Fibroblast of pulmonary artery (primary cell): ENCODE results near the gene ETDB.
"Not testable (repeated sequence)": the region's sequence is repeated elsewhere in the genome, so short reads cannot be mapped to it uniquely, and the experiment has no call there.

Source experiments
- DNase-seq: peaks from one replicate; pipeline ENCODE4 v3.0.0-alpha.2; 2010; ENCODE audit warnings: low read depth
- H3K4me3 ChIP-seq: replicated peaks from 2 replicates; pipeline ENCODE4 v1.5.1; 2011; ENCODE audit warnings: low read depth, mild to moderate bottlenecking, control low read depth, low read length, moderate library complexity
- TF ChIP-seq, protein P1 (sequence below): IDR thresholded peaks from 2 replicates; pipeline ENCODE4 v1.5.1; 2011; ENCODE audit warnings: mild to moderate bottlenecking, control low read depth, low read length, inconsistent platforms; ENCODE audit errors: missing control alignments

ETDB gene

DNA sequence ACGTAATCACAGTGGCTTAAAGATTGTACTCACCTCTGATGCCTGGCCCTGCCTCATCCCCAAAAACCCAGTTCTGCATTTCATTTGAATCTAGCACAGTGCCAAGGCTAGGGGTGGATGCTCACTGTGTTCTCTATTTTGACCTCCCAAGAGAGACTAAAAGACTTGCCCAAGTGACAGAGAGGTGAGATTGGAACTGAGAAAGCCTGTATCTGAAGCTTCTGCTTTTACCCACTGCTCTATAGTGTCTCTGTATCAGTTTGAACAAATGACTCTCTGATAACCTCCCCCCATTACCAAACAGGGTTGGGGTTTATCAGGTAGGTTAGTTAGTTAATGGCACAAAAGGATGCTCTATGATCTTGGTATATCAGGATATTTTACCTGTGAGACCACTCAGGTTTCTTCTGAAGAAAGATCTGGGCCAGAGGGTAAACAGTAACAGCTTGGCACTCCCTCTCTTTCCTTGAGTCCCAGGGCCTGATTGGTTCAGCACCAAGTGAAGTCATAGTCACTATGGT is at the start of gene ETDB:
TSS of gene ETDB (minus strand) at position 471 of the 521 bp plus-strand sequence. CDS start 1,265 bp downstream, outside the sequence.
- not testable (repeated sequence) for H3K4me3 ChIP-seq, DNase-seq

DNA sequence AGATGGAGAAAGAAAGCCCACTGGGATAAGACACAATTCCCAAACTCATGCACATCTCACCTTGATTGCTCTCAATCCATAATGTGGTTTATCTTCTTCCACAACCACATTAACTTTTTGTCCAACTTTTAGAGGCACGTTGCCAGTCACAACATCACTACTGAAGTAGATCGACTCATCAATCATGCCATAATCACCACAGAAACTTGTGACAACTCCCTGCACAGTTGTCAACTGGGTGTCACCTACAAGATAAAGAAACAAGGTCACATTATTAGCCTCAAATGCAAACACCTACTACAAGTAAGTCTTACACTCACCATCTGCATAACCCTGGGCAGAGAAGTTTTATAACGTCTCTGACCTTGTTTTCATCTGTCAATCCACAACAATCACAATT is 49.2 kb upstream of the ETDB start:
- not testable (repeated sequence) for H3K4me3 ChIP-seq, DNase-seq

DNA sequence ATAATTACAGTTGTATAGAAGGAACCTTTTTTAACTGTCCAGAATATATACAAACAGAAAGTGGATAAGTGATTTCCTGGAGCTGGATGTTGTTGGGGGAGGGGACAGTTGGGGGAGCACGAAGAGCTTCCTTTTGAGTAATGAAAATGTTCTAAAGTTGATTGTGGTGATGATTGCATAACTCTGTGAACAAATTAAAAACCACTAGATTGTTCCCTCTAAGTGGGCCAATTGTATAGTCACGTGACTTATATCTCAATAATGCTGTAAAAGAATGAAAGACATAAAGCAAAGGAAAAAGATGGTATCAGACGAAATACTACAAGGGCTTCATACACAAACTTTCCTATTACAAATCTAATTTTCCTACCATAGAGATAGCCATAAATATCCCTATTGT is 48.2 kb upstream of the ETDB start:
- no peak overlapping the region for H3K4me3 ChIP-seq
- TF ChIP-seq, protein P1, sequence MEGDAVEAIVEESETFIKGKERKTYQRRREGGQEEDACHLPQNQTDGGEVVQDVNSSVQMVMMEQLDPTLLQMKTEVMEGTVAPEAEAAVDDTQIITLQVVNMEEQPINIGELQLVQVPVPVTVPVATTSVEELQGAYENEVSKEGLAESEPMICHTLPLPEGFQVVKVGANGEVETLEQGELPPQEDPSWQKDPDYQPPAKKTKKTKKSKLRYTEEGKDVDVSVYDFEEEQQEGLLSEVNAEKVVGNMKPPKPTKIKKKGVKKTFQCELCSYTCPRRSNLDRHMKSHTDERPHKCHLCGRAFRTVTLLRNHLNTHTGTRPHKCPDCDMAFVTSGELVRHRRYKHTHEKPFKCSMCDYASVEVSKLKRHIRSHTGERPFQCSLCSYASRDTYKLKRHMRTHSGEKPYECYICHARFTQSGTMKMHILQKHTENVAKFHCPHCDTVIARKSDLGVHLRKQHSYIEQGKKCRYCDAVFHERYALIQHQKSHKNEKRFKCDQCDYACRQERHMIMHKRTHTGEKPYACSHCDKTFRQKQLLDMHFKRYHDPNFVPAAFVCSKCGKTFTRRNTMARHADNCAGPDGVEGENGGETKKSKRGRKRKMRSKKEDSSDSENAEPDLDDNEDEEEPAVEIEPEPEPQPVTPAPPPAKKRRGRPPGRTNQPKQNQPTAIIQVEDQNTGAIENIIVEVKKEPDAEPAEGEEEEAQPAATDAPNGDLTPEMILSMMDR, result no peak

DNA sequence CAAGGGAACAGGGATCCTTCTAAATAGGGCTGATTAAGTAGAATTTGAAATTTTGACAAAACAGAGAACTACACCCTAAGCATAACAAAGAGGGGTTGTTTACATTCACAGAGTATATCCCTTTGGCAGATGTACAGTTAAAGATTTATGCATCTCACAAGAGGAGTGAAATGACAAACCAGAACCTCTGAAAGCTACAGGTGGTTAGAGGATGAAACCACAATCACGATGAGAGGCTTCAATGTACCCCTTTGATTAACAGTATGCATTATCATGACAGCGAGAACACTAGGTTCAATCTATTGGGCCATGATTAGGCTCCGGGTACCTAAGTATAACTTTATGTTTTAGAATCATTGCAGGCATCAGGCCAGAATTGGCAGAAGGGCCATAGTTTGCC is 34.4 kb upstream of the ETDB start:
- DNase-seq, H3K4me3 ChIP-seq: not testable (repeated sequence)

More for the DNA sequence above, 48.2 kb upstream of the ETDB start:
- DNase-seq, result no peak

DNA sequence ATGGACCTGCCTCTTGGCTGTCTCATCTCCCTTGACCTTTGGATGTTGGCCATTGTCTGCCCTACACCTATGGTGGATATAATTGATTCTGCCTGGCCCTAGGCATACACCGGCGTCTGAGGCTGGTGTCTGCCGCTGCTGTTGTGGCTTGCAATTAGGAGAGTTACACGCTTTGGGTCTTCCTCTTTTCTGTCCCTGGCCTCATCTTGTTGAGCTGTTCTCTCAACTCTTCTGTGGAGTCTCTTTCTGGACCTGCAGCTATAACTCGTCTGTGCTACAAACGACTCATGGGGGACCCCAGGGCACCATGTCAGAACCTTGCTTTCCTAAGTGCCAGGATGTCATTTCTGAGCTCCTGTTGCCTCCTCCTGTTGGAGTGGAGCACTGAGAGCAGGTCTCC is 5.8 kb upstream of the ETDB start:
- not testable (repeated sequence) for DNase-seq, H3K4me3 ChIP-seq

DNA sequence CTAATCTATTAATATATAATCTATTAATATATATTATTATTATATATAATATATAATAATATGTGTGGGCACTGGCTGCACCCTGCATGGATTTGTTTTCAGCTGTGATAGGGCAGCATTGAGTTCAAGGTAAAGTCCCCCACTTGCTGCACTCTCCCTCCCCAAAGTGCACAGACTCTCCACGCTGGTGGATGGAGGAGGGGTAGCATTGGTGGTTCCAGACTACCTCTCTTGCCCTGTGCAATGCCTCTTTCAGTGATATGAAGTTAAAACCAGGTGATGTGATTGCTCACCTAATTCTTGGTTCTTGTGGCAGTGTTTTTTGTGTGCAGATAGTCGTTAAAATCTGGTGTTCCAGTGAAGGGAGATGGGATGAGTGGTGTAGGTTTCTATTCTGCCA is 4.3 kb downstream of the ETDB start:
- not testable (repeated sequence) for DNase-seq, H3K4me3 ChIP-seq

DNA sequence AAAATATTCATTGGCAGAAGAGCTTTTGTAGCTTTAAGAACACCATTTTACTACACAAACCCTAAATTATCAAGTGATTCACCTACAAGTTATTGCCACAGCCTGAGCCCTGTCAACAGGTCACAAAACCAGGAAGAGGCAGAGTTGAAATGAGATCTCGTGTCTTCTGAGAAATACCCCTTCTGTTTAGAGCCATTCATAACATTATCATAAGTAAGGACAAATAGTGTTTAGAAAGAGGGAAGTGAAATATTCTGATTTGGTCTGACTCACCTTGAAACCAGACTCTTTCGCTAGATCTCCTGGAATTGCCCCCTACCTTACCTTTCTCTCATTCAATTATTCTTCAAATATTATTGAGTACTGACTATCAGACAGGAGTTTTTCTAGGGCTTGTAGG is 5.9 kb downstream of the ETDB start:
- TF ChIP-seq, protein P1, result no peak
- DNase-seq, result no peak
- H3K4me3 ChIP-seq, result no peak overlapping the region

DNA sequence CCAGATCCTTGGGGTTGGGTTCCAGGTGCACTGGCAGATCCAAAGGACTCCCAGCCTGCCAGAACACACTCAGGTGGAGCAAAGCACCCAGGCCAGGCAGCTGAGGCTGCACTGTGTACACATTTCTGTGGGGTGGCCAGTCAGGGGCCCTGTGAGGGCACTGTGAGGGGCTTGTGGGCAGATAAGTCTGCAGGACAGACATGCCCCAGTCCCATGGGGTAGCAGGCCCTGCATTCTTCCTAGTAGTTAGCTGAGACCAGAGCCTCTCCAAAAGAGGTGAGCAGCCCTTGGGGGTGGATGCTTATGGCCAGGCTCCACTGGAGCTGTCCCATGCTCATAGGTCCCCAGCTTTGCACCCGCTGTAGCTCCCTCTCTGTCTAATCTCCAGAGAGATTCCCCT is 7.6 kb downstream of the ETDB start:
- no peak for DNase-seq
- no peak overlapping the region for H3K4me3 ChIP-seq
- TF ChIP-seq, protein P1, result no peak

DNA sequence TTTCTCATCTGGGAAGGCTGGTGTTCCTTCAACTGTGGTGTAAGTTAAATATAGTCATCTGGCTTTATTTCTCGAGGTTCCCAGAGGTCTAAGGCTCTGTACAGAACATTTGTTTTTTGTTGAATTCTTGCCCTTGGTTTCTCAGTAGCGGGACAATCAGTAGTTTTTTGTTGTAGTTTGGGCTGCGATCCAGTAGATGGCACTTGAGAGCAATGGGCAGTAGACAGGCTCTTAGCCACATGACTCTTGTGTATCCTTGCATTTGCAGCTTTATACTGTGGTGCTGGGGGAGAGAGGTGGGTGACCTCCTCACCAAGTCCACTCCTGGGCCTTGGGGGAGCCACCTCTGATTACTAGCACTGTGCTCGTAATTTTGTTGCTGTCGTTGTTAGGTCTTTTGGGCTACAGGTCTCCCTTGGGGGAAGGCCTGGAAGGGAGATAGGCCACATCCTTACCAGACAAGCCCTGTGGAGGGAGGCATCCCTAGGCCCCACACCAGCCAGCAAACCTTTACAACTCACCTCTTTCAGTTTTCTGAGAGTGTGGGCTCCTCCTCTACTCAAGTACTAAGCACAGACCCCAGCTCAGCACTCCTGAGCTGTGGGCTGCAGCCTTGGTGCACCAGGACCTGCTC is 8.1 kb downstream of the ETDB start:
- TF ChIP-seq, protein P1, result peak; percentile 68
- DNase-seq, result peak; percentile 53

DNA sequence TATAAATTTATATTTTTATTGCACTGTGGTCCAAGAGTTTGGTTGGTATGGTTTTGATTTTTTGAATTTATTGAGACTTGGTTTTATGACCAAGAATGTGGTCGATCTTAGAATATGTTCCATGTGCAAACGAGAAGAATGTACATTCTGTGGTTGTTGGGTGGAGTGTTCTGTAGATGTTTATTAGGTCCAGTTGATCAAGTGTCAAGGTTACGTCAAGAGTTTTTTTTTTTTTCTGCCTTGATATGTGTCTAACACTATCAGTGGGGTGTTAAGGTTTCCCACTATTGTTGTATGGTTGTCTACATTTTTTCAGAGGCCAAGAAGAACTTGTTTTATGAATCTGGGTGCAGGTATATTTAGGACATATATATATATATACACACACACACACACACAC is 10.8 kb downstream of the ETDB start:
- TF ChIP-seq, protein P1, result no peak
- no peak for DNase-seq
- no peak overlapping the region for H3K4me3 ChIP-seq

More for the DNA sequence above, 8.1 kb downstream of the ETDB start:
- no peak overlapping the region for H3K4me3 ChIP-seq
